Nephron (organoid): ENCODE results near the gene CCDC169.
A peak's percentile ranks its signal among the peaks of the same experiment; 100 is the strongest.

Experiments used
- H3K27ac Mint-ChIP-seq, 3 experiments: 2 replicates each; pipeline ENCODE4 v1.8.0; 2020; ENCODE audit warnings: mixed read lengths in 3 of 3, mild to moderate bottlenecking in 2 of 3, moderate library complexity in 1 of 3
- H3K27me3 Mint-ChIP-seq: 2 replicates; pipeline ENCODE4 v1.8.0; 2021; ENCODE audit warnings: low read depth, mild to moderate bottlenecking, moderate library complexity, mixed read lengths
- H3K36me3 Mint-ChIP-seq: 2 replicates; pipeline ENCODE4 v1.8.0; 2020; ENCODE audit warnings: low read depth, mixed read lengths
- H3K4me1 Mint-ChIP-seq: 2 replicates; pipeline ENCODE4 v1.8.0; 2020; ENCODE audit warnings: mixed read lengths
- H3K4me3 Mint-ChIP-seq, 3 experiments: 2 replicates each; pipeline ENCODE4 v1.8.0; 2020; ENCODE audit warnings: mild to moderate bottlenecking in 3 of 3, mixed read lengths in 3 of 3, moderate library complexity in 2 of 3
- H3K9me3 Mint-ChIP-seq: 2 replicates; pipeline ENCODE4 v1.8.0; 2020; ENCODE audit warnings: mixed read lengths
- CTCF ChIP-seq, 3 experiments: fragments of 200-600 bp; sonication (generic); IDR thresholded peaks; one replicate each; pipeline ENCODE4 v1.5.0; 2021; ENCODE audit warnings: antibody characterized with exemption in 3 of 3; ENCODE audit not compliant: unreplicated experiment in 3 of 3

The CCDC169 gene

GRCh38 chr13:36193151-36193855 is 104.3 kb downstream of the CCDC169 start:
- H3K27ac Mint-ChIP-seq = peak overlapping the region in 1 of 3 experiments; percentile 7
- peaks cover 23% of the 10 kb centered on the region for H3K4me1 Mint-ChIP-seq
- no peaks in the 10 kb centered on the region for H3K27me3 Mint-ChIP-seq
- H3K9me3 Mint-ChIP-seq = no peaks in the 10 kb centered on the region
- no peak for TF ChIP-seq CTCF (IDR thresholded peaks at IDR 0.05; ENCODE audit: unreplicated experiment in 3 of 3)
- H3K36me3 Mint-ChIP-seq = no peaks in the 10 kb centered on the region
- H3K4me3 Mint-ChIP-seq = no peak overlapping the region

GRCh38 chr13:36192166-36192565 is 105.4 kb downstream of the CCDC169 start:
- peak overlapping the region in 2 of 3 experiments; percentile 7 to 43 for H3K27ac Mint-ChIP-seq
- H3K4me3 Mint-ChIP-seq = peak overlapping the region in 2 of 3 experiments; percentile 83 to 86
- H3K27me3 Mint-ChIP-seq = peaks cover 4% of the 10 kb centered on the region

GRCh38 chr13:36190771-36191170 is 106.8 kb downstream of the CCDC169 start:
- Mint-ChIP-seq H3K4me1 (peaks cover 25% of the 10 kb centered on the region), H3K27me3 (peaks cover 4% of the 10 kb centered on the region), H3K36me3 (no peaks in the 10 kb centered on the region), H3K9me3 (peaks cover 3% of the 10 kb centered on the region), H3K27ac (peak overlapping the region in 1 of 3 experiments; percentile 7), H3K4me3 (peak overlapping the region; percentile 20 to 86 (median 83))
- no peak for TF ChIP-seq CTCF (IDR thresholded peaks at IDR 0.05; ENCODE audit: unreplicated experiment in 3 of 3)

More at GRCh38 chr13:36192166-36192565, 105.4 kb downstream of the CCDC169 start:
- H3K9me3 Mint-ChIP-seq = peaks cover 3% of the 10 kb centered on the region
- no peak for TF ChIP-seq CTCF (IDR thresholded peaks at IDR 0.05; ENCODE audit: unreplicated experiment in 3 of 3)
- no peaks in the 10 kb centered on the region for H3K36me3 Mint-ChIP-seq
- H3K4me1 Mint-ChIP-seq = peaks cover 25% of the 10 kb centered on the region

GRCh38 chr13:36188441-36188840 is 109.2 kb downstream of the CCDC169 start:
- peak overlapping the region in 2 of 3 experiments; percentile 65 to 86 for H3K4me3 Mint-ChIP-seq
- H3K9me3 Mint-ChIP-seq = peaks cover 3% of the 10 kb centered on the region
- no peaks in the 10 kb centered on the region for H3K36me3 Mint-ChIP-seq
- no peak for TF ChIP-seq CTCF (IDR thresholded peaks at IDR 0.05; ENCODE audit: unreplicated experiment in 3 of 3)
- H3K27me3 Mint-ChIP-seq = peaks cover 4% of the 10 kb centered on the region
- H3K4me1 Mint-ChIP-seq = peaks cover 25% of the 10 kb centered on the region
- no peak overlapping the region for H3K27ac Mint-ChIP-seq

- Mint-ChIP-seq H3K27me3 (peaks cover 4% of the 10 kb centered on the region), H3K4me3 (no peak overlapping the region), H3K4me1 (peaks cover 14% of the 10 kb centered on the region), H3K36me3 (no peaks in the 10 kb centered on the region), H3K27ac (no peak overlapping the region), H3K9me3 (peaks cover 3% of the 10 kb centered on the region)
- TF ChIP-seq CTCF (IDR thresholded peaks at IDR 0.05; ENCODE audit: unreplicated experiment in 3 of 3) = no peak
These were observed 113.7 kb downstream of the CCDC169 start for GRCh38 chr13:36183901-36184300.
